GM12878 (cell line): ENCODE measurements around the gene HORMAD2. TPM values are rescaled to one million over a fixed set of nuclear protein-coding genes. Genes with fewer than 3 reads are reported as not detected.

Experiments
- ATAC-seq: fragments of 200-7000 bp; cut with Tn5 transposase; 3 replicates; pipeline ENCODE4 v1.9.1; 2020; ENCODE audit warnings: mild to moderate bottlenecking, moderate library complexity
- BruUV-seq: library from RNA; stranded (reverse); fragments of 400-500 nt; replicated peaks from 2 replicates; lab custom pipeline; 2021; lab: Mats Ljungman, UMichigan
- CTCF ChIA-PET: fragments of 300-600 bp; sonication (Branson Sonifier 250); formaldehyde crosslinking; extraction: SDS; loops from one replicate; lab custom pipeline; 2021; ENCODE audit warnings: inconsistent platforms; lab: Yijun Ruan, JAX
- POLR2A ChIA-PET: fragments of 350-600 bp; formaldehyde crosslinking; extraction: SDS; loops from one replicate; lab custom pipeline; 2021; ENCODE audit warnings: inconsistent platforms; lab: Charles Lee
- RAD21 ChIA-PET: fragments of 300-600 bp; sonication (Branson Sonifier 250); formaldehyde crosslinking; loops from one replicate; lab custom pipeline; 2023; ENCODE audit warnings: antibody characterized with exemption; ENCODE audit not compliant: unreplicated experiment; lab: Charles Lee
- SMC1A ChIA-PET: fragments of 300-600 bp; sonication (Branson Sonifier 250); formaldehyde crosslinking; loops from one replicate; lab custom pipeline; 2023; ENCODE audit not compliant: unreplicated experiment, uncharacterized antibody; lab: Charles Lee
- DNase-seq: peaks from one replicate; pipeline ENCODE4 v3.0.0-alpha.2; 2011; ENCODE audit warnings: low read depth, low spot score
- FAIRE-seq: peaks from 3 replicates; lab custom pipeline; 2011; peaks lifted over from hg19 to GRCh38; lab: Jason Lieb, UNC
- H2AFZ ChIP-seq: 2 replicates; pipeline ENCODE4 v1.6.0; 2011; ENCODE audit warnings: low read depth, low read length, control low read depth; ENCODE audit not compliant: control insufficient read depth
- H3K27ac ChIP-seq: 2 replicates; pipeline ENCODE4 v1.5.1; 2011; ENCODE audit warnings: control low read depth; ENCODE audit not compliant: control insufficient read depth, insufficient read depth
- H3K27me3 ChIP-seq, 2 experiments: replicated peaks in 1 of 2; 2 replicates each; pipeline versions ENCODE4 v1.6.0 to v1.6.1; 2011; ENCODE audit warnings: low read length in 1 of 2; ENCODE audit not compliant: control insufficient read depth in 2 of 2, insufficient read depth in 2 of 2
- H3K36me3 ChIP-seq, 2 experiments: 2 replicates each; pipeline ENCODE4 v1.5.1; 2011; ENCODE audit warnings: low read length in 1 of 2; ENCODE audit not compliant: control insufficient read depth in 2 of 2, insufficient read depth in 2 of 2
- H3K4me1 ChIP-seq: 2 replicates; pipeline ENCODE4 v1.6.1; 2011; ENCODE audit warnings: mild to moderate bottlenecking, low read length, moderate library complexity, mixed read lengths; ENCODE audit not compliant: control insufficient read depth, insufficient read depth
- H3K4me2 ChIP-seq: 2 replicates; pipeline ENCODE4 v1.6.0; 2011; ENCODE audit warnings: control low read depth; ENCODE audit not compliant: control insufficient read depth, insufficient read depth
- H3K4me3 ChIP-seq: fragments of 200-600 bp; sonication (generic); 2 replicates; pipeline ENCODE4 v1.5.1; 2016
- H3K79me2 ChIP-seq: 2 replicates; pipeline ENCODE4 v1.6.0; 2011; ENCODE audit warnings: low read length; ENCODE audit not compliant: control insufficient read depth, insufficient read depth
- H3K9ac ChIP-seq: 2 replicates; pipeline ENCODE4 v1.8.0; 2011; ENCODE audit warnings: low read length, control low read depth, mixed read lengths; ENCODE audit not compliant: control insufficient read depth, insufficient read depth
- H3K9me3 ChIP-seq: replicated peaks from 3 replicates; pipeline ENCODE4 v1.5.1; 2011; ENCODE audit warnings: mild to moderate bottlenecking, low read length; ENCODE audit not compliant: control insufficient read depth, insufficient read depth
- H4K20me1 ChIP-seq: 2 replicates; pipeline ENCODE4 v1.6.0; 2011; ENCODE audit not compliant: control insufficient read depth, insufficient read depth
- CEBPZ ChIP-seq: fragments of 150-350 bp; IDR thresholded peaks from 2 replicates; pipeline ENCODE4 v1.6.1; 2016; ENCODE audit warnings: low read depth, low read length
- EED ChIP-seq: sonication (generic); IDR thresholded peaks from 2 replicates; pipeline ENCODE4 v1.6.1; 2016; ENCODE audit warnings: antibody characterized with exemption, low read depth
- FOS ChIP-seq: IDR thresholded peaks from 3 replicates; pipeline ENCODE4 v1.6.1; 2011; ENCODE audit warnings: borderline replicate concordance; ENCODE audit not compliant: insufficient read length; ENCODE audit errors: extremely low read depth
- FOXK2 ChIP-seq: fragments of 450-650 bp; IDR thresholded peaks from 2 replicates; pipeline ENCODE4 v1.6.1; 2017; ENCODE audit warnings: mild to moderate bottlenecking, moderate library complexity
- GABPA ChIP-seq: IDR thresholded peaks from 2 replicates; pipeline ENCODE4 v1.6.1; 2014; ENCODE audit warnings: antibody characterized with exemption, low read depth, mild to moderate bottlenecking, inconsistent platforms
- NFIC ChIP-seq: IDR thresholded peaks from 2 replicates; pipeline ENCODE4 v1.6.1; 2012; ENCODE audit warnings: low read depth, mild to moderate bottlenecking, inconsistent platforms, low read length, moderate library complexity
- NFXL1 ChIP-seq: fragments of 450-650 bp; IDR thresholded peaks from 2 replicates; pipeline ENCODE4 v1.6.1; 2017; ENCODE audit warnings: antibody characterized with exemption, mild to moderate bottlenecking, borderline replicate concordance
- RBBP5 ChIP-seq: fragments of 200-600 bp; sonication (generic); conservative IDR thresholded peaks from 2 replicates; pipeline ENCODE4 v1.6.1; 2016
- YBX1 ChIP-seq: fragments of 450-650 bp; IDR thresholded peaks from 2 replicates; pipeline ENCODE4 v1.6.1; 2016; ENCODE audit warnings: antibody characterized with exemption
- ZNF24 ChIP-seq: fragments of 450-650 bp; IDR thresholded peaks from 2 replicates; pipeline ENCODE4 v1.6.1; 2017; ENCODE audit warnings: antibody characterized with exemption, mild to moderate bottlenecking
- WGBS: methylation state at CpG from one replicate; pipeline ENCODE4 v1.1.6; 2016; ENCODE audit warnings: low lambda C conversion rate; ENCODE audit not compliant: insufficient replicate concordance, insufficient coverage; ENCODE audit errors: missing lambda C conversion rate; 5-methylcytosine and 5-hydroxymethylcytosine counted together
- in situ Hi-C: fragments of 300-500 bp; cut with MboI; formaldehyde crosslinking; loops from 9 replicates; pipeline ENCODE4 v1.14.3; 2018; ENCODE audit warnings: mixed read lengths
- intact Hi-C: fragments of 100-400 bp; cut with micrococcal nuclease; formaldehyde crosslinking; loops from one replicate; pipeline ENCODE4 v1.14.2; 2022; ENCODE audit not compliant: unreplicated experiment
- polyA plus RNA-seq, 11 experiments: library from polyadenylated mRNA; depleted of rRNA in 4 of 11; unstranded in 6 of 11; stranded (reverse) in 5 of 11; fragments of >200 nt; fragmentation: Nextera tagmentation in 4 of 11; fragmentation: Illumina TruSeq in 1 of 11; extraction: Ambion mirVana in 4 of 11; extraction: Trizol in 1 of 11; gene quantifications; 1 replicate in 1 of 11; 2 replicates in 10 of 11; pipeline versions ENCODE4 v1.2.1 to v1.2.3, GENCODE V29; 2011 to 2016; ENCODE audit warnings: inconsistent platforms in 2 of 11, missing spikeins in 2 of 11, low read depth in 1 of 11
- total RNA-seq, 4 experiments: library from RNA; depleted of rRNA in 3 of 4; stranded (reverse); fragments of >200 nt in 3 of 4; fragmentation: Illumina TruSeq in 1 of 4; extraction: Trizol in 1 of 4; gene quantifications; 2 replicates each; pipeline versions ENCODE4 v1.2.1 to v1.2.3, GENCODE V29; 2013 to 2021
- TF ChIP-seq, protein P1 (sequence below): fragments of 450-650 bp; IDR thresholded peaks from 2 replicates; pipeline ENCODE4 v1.6.1; 2018; ENCODE audit warnings: borderline replicate concordance, mild to moderate bottlenecking; ENCODE audit not compliant: partially characterized antibody

Gene HORMAD2
- total and polyA plus RNA-seq, 10 of the 15 experiments (the other 5 are each of a cell fraction or from before 2014, with no cell fraction given), result 0.07 to 0.13 TPM; not detected in 8

DNA sequence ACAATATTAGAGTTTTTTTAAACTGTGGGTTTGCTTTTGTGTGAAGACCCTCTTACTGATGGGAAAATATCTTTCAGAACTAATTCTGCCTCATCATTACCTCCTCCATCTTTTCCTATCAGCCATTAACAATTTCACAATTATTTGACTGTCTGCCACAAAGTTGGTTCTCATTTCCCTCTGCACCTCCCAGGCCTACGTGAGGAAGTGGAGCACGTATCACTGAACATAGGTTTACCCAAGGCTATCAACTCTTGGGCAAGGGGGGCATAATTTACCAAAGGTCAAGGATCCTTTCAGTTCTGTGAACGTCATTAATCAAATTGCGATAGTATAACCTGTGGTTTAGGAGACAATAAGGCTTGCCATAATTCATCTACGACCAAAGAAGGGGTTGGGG lies 106.2 kb downstream of the HORMAD2 start:
- Histone ChIP-seq H2AFZ (no peak overlapping the region), H3K79me2 (no peaks in the 10 kb centered on the region), H4K20me1 (no peaks in the 10 kb centered on the region), H3K4me1 (no peaks in the 10 kb centered on the region), H3K36me3 (no peaks in the 10 kb centered on the region), H3K9me3 (no peaks in the 10 kb centered on the region), H3K27me3 (no peaks in the 10 kb centered on the region), H3K4me3 (no peak overlapping the region), H3K9ac (no peak overlapping the region), H3K27ac (no peak overlapping the region), H3K4me2 (no peak overlapping the region)
- ChIA-PET POLR2A (no interaction called here), RAD21 (no interaction called here), CTCF (no interaction called here), SMC1A (interaction anchor here (0.9 to 1.5 kb wide), 2 partner anchors 9 to 78 kb away, joined by 4 to 5 read pairs; no protein-coding TSS in a partner anchor)
- no TSS peak for BruUV-seq
- WGBS, result 39% methylated on average over 5 of the region's 5 CpGs
- intact Hi-C loops (no loop called here), in situ Hi-C loops (no loop called here)
- ATAC-seq, result no peak
- TF ChIP-seq FOS (no peak), EED (no peak), FOXK2 (no peak), NFIC (no peak), ZNF24 (no peak), NFXL1 (no peak), CEBPZ (no peak), RBBP5 (no peak), YBX1 (no peak), GABPA (no peak)
- TF ChIP-seq, protein P1, sequence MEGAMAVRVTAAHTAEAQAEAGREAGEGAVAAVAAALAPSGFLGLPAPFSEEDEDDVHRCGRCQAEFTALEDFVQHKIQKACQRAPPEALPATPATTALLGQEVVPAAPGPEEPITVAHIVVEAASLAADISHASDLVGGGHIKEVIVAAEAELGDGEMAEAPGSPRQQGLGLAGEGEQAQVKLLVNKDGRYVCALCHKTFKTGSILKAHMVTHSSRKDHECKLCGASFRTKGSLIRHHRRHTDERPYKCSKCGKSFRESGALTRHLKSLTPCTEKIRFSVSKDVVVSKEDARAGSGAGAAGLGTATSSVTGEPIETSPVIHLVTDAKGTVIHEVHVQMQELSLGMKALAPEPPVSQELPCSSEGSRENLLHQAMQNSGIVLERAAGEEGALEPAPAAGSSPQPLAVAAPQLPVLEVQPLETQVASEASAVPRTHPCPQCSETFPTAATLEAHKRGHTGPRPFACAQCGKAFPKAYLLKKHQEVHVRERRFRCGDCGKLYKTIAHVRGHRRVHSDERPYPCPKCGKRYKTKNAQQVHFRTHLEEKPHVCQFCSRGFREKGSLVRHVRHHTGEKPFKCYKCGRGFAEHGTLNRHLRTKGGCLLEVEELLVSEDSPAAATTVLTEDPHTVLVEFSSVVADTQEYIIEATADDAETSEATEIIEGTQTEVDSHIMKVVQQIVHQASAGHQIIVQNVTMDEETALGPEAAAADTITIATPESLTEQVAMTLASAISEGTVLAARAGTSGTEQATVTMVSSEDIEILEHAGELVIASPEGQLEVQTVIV, result no peak
- FAIRE-seq, result no peak
- DNase-seq, result no peak
